Keratinocyte (primary cell): ENCODE measurements around the gene GRB10. TPM values are rescaled to one million over a fixed set of nuclear protein-coding genes. Genes with fewer than 3 reads are reported as not detected.

ENCODE experiments used
- DNase-seq: peaks from one replicate; pipeline ENCODE4 v3.0.0-alpha.2; 2011; ENCODE audit warnings: low read depth, missing footprints, low spot score
- FAIRE-seq: peaks from 2 replicates; lab custom pipeline; 2011; peaks lifted over from hg19 to GRCh38; lab: Jason Lieb, UNC
- H2AFZ ChIP-seq: 2 replicates; pipeline ENCODE4 v1.6.0; 2012; ENCODE audit warnings: low read length, control low read depth, inconsistent platforms; ENCODE audit not compliant: control insufficient read depth
- H3K27ac ChIP-seq: 2 replicates; pipeline ENCODE4 v1.5.1; 2011; ENCODE audit warnings: low read length; ENCODE audit not compliant: control insufficient read depth, insufficient read depth
- H3K27me3 ChIP-seq: 3 replicates; pipeline ENCODE4 v1.6.0; 2011; ENCODE audit warnings: low read length; ENCODE audit not compliant: control insufficient read depth, insufficient read depth; ENCODE audit errors: extremely low read depth
- H3K36me3 ChIP-seq, 2 experiments: 2 replicates in 1 of 2; 3 replicates in 1 of 2; pipeline ENCODE4 v1.5.1; 2011; ENCODE audit warnings: low read length in 2 of 2, mild to moderate bottlenecking in 1 of 2; ENCODE audit not compliant: control insufficient read depth in 2 of 2, insufficient read depth in 2 of 2; ENCODE audit errors: extremely low read depth in 1 of 2
- H3K4me1 ChIP-seq: 3 replicates; pipeline ENCODE4 v1.5.1; 2011; ENCODE audit warnings: low read length; ENCODE audit not compliant: control insufficient read depth, insufficient read depth; ENCODE audit errors: extremely low read depth
- H3K4me2 ChIP-seq: 3 replicates; pipeline ENCODE4 v1.6.0; 2011; ENCODE audit warnings: low read depth, low read length; ENCODE audit not compliant: control insufficient read depth, insufficient read depth; ENCODE audit errors: extremely low read depth
- H3K4me3 ChIP-seq, 3 experiments: fragments of 200-600 bp in 1 of 3; sonication (generic) in 1 of 3; 2 replicates in 2 of 3; 3 replicates in 1 of 3; pipeline ENCODE4 v1.5.1; 2011 to 2016; ENCODE audit warnings: low read length in 3 of 3, mild to moderate bottlenecking in 3 of 3, control low read depth in 2 of 3, inconsistent platforms in 1 of 3, low read depth in 1 of 3, mixed read lengths in 1 of 3, mixed run types in 1 of 3, moderate library complexity in 1 of 3; ENCODE audit not compliant: control insufficient read depth in 2 of 3, insufficient read depth in 2 of 3; ENCODE audit errors: extremely low read depth in 1 of 3
- H3K79me2 ChIP-seq: 2 replicates; pipeline ENCODE4 v1.6.0; 2012; ENCODE audit warnings: low read length; ENCODE audit not compliant: control insufficient read depth, insufficient read depth
- H3K9ac ChIP-seq: 3 replicates; pipeline ENCODE4 v1.6.0; 2011; ENCODE audit warnings: low read length; ENCODE audit not compliant: control insufficient read depth, insufficient read depth; ENCODE audit errors: extremely low read depth
- H3K9me1 ChIP-seq: 3 replicates; pipeline ENCODE4 v1.6.0; 2011; ENCODE audit warnings: low read length; ENCODE audit not compliant: control insufficient read depth, insufficient read depth; ENCODE audit errors: extremely low read depth
- H3K9me3 ChIP-seq: 2 replicates; pipeline ENCODE4 v1.5.1; 2012; ENCODE audit warnings: low read depth, low read length; ENCODE audit not compliant: control insufficient read depth
- H4K20me1 ChIP-seq: 3 replicates; pipeline ENCODE4 v1.6.0; 2011; ENCODE audit warnings: low read length; ENCODE audit not compliant: control insufficient read depth, insufficient read depth; ENCODE audit errors: extremely low read depth
- EZH2 ChIP-seq: IDR thresholded peaks from one replicate; pipeline ENCODE4 v1.6.1; 2012; ENCODE audit warnings: inconsistent platforms, mild to moderate bottlenecking, low read length, moderate library complexity
- dilution Hi-C: fragments of 300-500 bp; cut with MboI; formaldehyde crosslinking; loops from one replicate; pipeline ENCODE4 v1.7.0; 2020; ENCODE audit warnings: low sequenced_read_pairs; ENCODE audit not compliant: extremely low pct_ligation_motif_present
- polyA plus RNA-seq, 5 experiments: library from polyadenylated mRNA; depleted of rRNA in 3 of 5; stranded (reverse) in 3 of 5; stranded (forward) in 1 of 5; unstranded in 1 of 5; fragments of >200 nt; gene quantifications; 1 replicate in 1 of 5; 2 replicates in 3 of 5; 3 replicates in 1 of 5; pipeline versions ENCODE4 v1.2.1 to v1.2.3, GENCODE V29; 2011 to 2012; ENCODE audit warnings: missing spikeins in 2 of 5, low read depth in 1 of 5, low replicate concordance in 1 of 5
- TF ChIP-seq, protein P1 (sequence below), 3 experiments: IDR thresholded peaks in 1 of 3; conservative IDR thresholded peaks in 1 of 3; optimal IDR thresholded peaks in 1 of 3; 2 replicates in 2 of 3; 3 replicates in 1 of 3; pipeline versions ENCODE3 to v1.5.1; 2011; ENCODE audit warnings: low read length in 3 of 3, mild to moderate bottlenecking in 3 of 3, moderate library complexity in 2 of 3, control low read depth in 1 of 3, inconsistent platforms in 1 of 3; ENCODE audit not compliant: insufficient read depth in 2 of 3; ENCODE audit errors: extremely low read depth in 1 of 3

The GRB10 gene
- polyA plus RNA-seq, 1 donor (not counting 4 experiments of a cell fraction or from before 2014, with no cell fraction given): 4.4 TPM

DNA sequence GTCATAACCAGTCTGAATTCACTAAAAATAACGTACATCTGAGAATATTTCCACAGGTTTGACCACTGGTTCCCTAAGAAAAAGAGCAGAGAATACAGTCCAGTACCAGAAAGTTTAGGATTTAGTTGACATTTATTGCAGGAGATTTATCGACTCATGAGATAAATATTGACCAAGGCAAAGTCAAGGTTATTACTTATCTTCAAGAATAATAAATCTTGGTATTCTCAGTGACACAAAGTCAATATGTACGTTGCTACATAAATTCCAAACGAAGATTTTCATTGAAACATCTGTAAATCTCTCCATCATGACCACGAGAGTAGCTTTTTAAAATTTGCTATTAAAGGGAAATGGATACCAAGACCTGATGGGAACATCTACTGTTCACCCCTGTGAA lies 39.4 kb upstream of the GRB10 start:
- Histone ChIP-seq H3K9ac (no peak overlapping the region), H3K27me3 (peaks cover 11% of the 10 kb centered on the region), H3K36me3 (no peaks in the 10 kb centered on the region), H2AFZ (no peak overlapping the region), H3K9me1 (no peaks in the 10 kb centered on the region), H4K20me1 (no peaks in the 10 kb centered on the region), H3K79me2 (no peaks in the 10 kb centered on the region), H3K27ac (no peak overlapping the region), H3K4me1 (peaks cover 12% of the 10 kb centered on the region), H3K9me3 (no peaks in the 10 kb centered on the region), H3K4me3 (no peak overlapping the region), H3K4me2 (no peak overlapping the region)
- FAIRE-seq (no peak), DNase-seq (no peak)
- dilution Hi-C loops: no loop called here
- no peak for TF ChIP-seq EZH2
- TF ChIP-seq, protein P1, sequence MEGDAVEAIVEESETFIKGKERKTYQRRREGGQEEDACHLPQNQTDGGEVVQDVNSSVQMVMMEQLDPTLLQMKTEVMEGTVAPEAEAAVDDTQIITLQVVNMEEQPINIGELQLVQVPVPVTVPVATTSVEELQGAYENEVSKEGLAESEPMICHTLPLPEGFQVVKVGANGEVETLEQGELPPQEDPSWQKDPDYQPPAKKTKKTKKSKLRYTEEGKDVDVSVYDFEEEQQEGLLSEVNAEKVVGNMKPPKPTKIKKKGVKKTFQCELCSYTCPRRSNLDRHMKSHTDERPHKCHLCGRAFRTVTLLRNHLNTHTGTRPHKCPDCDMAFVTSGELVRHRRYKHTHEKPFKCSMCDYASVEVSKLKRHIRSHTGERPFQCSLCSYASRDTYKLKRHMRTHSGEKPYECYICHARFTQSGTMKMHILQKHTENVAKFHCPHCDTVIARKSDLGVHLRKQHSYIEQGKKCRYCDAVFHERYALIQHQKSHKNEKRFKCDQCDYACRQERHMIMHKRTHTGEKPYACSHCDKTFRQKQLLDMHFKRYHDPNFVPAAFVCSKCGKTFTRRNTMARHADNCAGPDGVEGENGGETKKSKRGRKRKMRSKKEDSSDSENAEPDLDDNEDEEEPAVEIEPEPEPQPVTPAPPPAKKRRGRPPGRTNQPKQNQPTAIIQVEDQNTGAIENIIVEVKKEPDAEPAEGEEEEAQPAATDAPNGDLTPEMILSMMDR (optimal IDR thresholded peaks at IDR 0.05 in 1 of 3, IDR thresholded peaks at IDR 0.05 in 1 of 3, conservative IDR thresholded peaks at IDR 0.05 in 1 of 3; ENCODE audit: extremely low read depth in 1 of 3, insufficient read depth in 2 of 3, low read length in 3 of 3): no peak

DNA sequence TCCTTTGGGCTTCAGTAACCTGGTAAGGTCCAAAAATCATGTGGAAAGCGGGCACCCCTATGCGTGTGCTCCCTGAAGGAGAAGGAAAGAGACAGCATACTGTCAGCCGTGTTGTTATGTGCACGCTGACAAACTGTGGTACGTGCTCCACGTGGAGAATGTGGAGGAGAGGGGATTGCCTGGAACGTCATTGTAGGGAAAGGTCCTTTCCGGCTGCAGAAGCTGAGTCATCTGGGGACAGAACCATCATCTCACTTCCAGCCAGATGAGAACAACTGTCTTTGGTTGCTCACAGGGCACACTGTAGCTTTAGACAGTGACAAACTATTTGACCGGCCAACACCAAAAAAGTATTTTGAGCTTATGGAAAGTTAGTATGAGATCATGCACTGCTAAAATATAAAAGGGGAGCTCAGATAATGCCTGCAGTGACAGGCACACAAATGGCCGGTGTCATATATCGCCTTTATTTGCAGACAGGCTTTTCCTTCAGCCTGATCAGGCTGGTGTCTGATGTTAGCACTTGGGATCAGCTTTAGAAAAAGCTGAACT lies 38.8 kb upstream of the GRB10 start:
- H3K4me3 ChIP-seq: no peak overlapping the region
- no peaks in the 10 kb centered on the region for H3K79me2 ChIP-seq
- TF ChIP-seq EZH2: no peak
- TF ChIP-seq, protein P1 (optimal IDR thresholded peaks at IDR 0.05 in 1 of 3, IDR thresholded peaks at IDR 0.05 in 1 of 3, conservative IDR thresholded peaks at IDR 0.05 in 1 of 3; ENCODE audit: extremely low read depth in 1 of 3, insufficient read depth in 2 of 3, low read length in 3 of 3): no peak
- no peak overlapping the region for H3K27ac ChIP-seq
- no peak overlapping the region for H3K9ac ChIP-seq
- no peaks in the 10 kb centered on the region for H3K9me1 ChIP-seq
- DNase-seq (no peak), FAIRE-seq (no peak)
- H3K4me1 ChIP-seq: peaks cover 6% of the 10 kb centered on the region
- peaks cover 11% of the 10 kb centered on the region for H3K27me3 ChIP-seq
- H4K20me1 ChIP-seq: no peaks in the 10 kb centered on the region
- dilution Hi-C loops: no loop called here
- no peak overlapping the region for H2AFZ ChIP-seq
- no peaks in the 10 kb centered on the region for H3K36me3 ChIP-seq
- no peaks in the 10 kb centered on the region for H3K9me3 ChIP-seq
- H3K4me2 ChIP-seq: no peak overlapping the region
